Measurements from ENCODE around the gene CEP57L1.

DNA sequence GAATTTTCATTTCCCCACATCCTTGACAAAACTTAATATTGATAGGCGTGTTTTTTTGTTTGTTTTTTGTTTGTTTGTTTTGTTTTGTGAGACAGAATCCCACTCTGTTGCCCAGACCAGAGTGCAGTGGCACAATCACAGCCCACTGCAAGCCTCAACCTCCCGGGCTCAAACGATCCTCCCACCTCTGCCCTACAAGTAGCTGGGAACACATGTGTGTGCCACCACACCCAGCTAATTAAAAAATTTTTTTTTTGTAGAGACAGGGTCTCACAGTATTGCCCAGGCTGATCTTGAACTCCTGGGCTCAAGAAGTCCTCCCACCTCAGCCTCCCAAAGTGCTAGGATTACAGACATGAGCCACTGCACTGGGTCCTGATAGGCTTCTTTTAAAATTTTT lies 9.2 kb downstream of the CEP57L1 start:
- TF ChIP-seq, protein P1, sequence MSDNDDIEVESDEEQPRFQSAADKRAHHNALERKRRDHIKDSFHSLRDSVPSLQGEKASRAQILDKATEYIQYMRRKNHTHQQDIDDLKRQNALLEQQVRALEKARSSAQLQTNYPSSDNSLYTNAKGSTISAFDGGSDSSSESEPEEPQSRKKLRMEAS (IDR thresholded peaks at IDR 0.05; ENCODE audit: low read depth, low read length) = no peak
- TF ChIP-seq CTCF (IDR thresholded peaks at IDR 0.05; ENCODE audit: low read depth, low read length) (no peak), MYC (IDR thresholded peaks at IDR 0.05; ENCODE audit: low read depth, low read length) (no peak)
